ENCODE measurements around the gene LSG1.

DNA sequence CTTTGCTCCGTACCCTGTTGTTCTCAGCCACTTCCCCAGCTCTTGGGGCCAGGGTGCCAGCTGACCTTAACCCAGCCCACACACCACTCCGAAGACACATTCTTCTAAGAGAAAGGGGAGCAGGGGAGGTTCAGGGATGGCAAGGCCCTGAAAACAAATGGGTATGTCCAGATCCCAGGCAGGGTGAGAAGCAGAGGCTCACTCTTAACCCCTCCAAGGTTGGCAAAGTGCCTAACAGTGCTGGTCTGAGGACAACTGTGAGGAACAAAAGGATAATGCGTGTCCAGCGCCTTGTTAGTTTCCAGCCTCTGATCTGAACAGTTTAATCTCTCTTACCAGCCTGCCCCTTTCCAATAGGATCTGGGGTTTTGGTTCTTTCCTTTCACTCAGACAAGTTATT lies 40.3 kb downstream of the LSG1 start:
- TF ChIP-seq, protein P1, sequence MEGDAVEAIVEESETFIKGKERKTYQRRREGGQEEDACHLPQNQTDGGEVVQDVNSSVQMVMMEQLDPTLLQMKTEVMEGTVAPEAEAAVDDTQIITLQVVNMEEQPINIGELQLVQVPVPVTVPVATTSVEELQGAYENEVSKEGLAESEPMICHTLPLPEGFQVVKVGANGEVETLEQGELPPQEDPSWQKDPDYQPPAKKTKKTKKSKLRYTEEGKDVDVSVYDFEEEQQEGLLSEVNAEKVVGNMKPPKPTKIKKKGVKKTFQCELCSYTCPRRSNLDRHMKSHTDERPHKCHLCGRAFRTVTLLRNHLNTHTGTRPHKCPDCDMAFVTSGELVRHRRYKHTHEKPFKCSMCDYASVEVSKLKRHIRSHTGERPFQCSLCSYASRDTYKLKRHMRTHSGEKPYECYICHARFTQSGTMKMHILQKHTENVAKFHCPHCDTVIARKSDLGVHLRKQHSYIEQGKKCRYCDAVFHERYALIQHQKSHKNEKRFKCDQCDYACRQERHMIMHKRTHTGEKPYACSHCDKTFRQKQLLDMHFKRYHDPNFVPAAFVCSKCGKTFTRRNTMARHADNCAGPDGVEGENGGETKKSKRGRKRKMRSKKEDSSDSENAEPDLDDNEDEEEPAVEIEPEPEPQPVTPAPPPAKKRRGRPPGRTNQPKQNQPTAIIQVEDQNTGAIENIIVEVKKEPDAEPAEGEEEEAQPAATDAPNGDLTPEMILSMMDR (conservative IDR thresholded peaks at IDR 0.05 in 1 of 2, IDR thresholded peaks at IDR 0.05 in 1 of 2; ENCODE audit: low read depth in 1 of 2, low read length in 2 of 2), result no peak
- TF ChIP-seq EZH2 (IDR thresholded peaks at IDR 0.05; ENCODE audit: low read length, missing control alignments), result no peak
